H4 (cell line): ENCODE measurements around the gene BLOC1S4. TPM values are rescaled to one million over a fixed set of nuclear protein-coding genes. Genes with fewer than 3 reads are reported as not detected.
A peak's percentile ranks its signal among the peaks of the same experiment; 100 is the strongest.
"Not testable (repeated sequence)": the region's sequence is repeated elsewhere in the genome, so short reads cannot be mapped to it uniquely, and the experiment has no call there.

Source experiments
- DNase-seq: peaks from one replicate; pipeline ENCODE4 v3.0.0-alpha.2; 2015; ENCODE audit warnings: low spot score
- total RNA-seq: library from RNA; depleted of rRNA; stranded (reverse); fragments of >200 nt; shearing (Covaris generic); gene quantifications from 2 replicates; pipeline ENCODE4 v1.2.3, GENCODE V29; 2014

The BLOC1S4 gene
- total RNA-seq, 1 experiment from 2014 or later = 23.5 TPM

DNA sequence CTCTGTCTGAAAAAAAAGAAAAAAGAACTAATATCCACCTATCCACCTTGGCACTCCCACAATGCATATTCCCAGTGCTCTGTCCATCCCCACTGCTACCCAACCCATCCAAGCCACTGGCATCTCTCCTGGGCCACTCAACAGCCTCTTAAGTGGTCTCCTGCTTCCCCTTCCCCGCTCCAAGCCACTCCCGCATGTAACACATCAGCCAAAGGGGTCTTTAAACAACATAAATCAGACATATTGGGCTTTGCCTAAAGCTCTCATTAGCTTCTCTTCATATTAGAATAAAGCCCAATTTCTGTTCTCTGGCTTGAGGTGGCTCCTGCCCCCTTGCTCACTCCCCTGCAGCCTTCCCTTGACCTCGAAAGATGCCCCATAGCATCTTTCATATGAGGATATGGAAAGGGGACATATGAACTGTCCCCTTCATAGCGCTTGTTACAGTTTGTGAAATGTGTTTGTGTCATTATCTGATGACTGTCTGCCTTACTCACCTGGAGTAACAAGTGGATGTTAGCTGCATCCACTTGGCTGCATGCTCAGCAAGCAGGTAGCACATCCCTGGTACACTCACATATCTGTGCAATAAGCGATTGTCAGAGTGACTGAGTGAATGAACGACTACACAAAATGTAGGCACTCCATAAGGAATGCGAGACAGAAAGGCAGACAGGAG lies 3.1 kb downstream of the BLOC1S4 start:
- DNase-seq = no peak

DNA sequence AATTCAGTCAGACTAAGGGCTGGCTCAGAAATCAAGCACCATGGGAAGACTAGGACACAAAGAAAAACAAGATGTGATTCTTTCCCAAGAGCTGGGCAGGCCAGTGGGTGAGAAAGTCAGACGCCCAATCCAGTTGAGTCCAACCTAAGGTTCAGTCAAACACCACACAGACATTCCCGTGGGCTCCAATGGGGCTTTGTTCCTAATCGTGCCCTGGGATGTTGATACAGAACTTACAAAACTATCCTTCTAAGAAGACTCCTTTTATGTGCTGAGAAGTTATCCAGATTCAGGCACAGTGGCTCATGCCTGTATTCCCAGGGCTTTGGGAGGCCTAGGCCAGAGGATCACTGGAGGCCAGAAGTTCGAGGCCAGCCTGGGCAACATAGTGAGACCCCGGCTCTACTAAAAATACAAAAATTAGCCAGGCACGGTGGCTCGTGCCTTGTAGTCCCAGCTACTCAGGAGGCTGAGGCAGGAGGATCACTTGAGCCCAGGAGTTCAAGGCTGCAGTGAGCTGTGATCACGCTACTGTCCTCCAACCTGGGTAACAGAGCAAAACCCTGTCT lies 3.7 kb downstream of the BLOC1S4 start:
- DNase-seq = no peak

DNA sequence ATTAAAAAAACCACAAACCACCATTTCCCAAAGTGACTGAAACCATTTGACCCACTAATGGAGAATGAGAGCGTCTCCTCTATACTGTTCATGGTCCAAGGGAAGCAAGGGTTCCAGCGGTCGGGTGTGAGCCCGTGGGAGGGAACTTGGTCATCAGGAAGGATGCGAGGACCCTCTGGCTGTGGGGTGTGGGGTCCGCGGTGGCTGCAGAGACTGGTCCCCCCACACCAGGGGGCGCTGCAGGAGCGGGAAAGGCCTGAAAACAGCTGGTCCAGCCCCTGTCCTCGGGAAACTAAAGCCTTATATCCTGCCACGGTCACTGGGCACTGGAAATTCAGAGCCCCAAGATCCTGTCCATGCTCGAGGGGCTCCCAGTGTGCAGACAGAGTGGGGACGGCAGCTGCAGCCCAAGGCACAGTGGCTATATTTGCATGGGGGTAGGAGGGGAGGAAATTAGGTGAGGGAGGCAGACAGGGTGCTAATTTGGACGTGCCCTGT lies 4.3 kb downstream of the BLOC1S4 start:
- DNase-seq = peak; percentile 69

DNA sequence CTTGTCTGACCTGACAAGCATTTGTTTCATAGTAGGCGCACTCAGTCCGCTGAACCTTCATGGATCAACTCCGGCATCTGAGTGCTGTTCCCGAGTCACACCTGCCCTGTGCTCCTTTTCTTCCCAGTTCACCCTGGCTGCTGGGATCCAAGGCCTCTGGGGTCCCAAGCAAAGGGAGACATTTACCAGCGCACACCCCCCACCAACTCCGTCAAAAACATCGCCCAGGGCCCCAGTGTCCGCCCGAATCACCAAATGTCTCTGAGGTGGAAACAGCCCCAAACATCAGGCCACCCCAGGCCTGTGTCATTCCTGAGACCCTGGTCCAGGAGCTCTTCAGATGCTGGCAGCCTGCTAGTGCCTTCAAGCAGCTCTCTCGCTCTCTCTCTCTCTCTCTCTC lies 5.1 kb downstream of the BLOC1S4 start:
- no peak for DNase-seq

DNA sequence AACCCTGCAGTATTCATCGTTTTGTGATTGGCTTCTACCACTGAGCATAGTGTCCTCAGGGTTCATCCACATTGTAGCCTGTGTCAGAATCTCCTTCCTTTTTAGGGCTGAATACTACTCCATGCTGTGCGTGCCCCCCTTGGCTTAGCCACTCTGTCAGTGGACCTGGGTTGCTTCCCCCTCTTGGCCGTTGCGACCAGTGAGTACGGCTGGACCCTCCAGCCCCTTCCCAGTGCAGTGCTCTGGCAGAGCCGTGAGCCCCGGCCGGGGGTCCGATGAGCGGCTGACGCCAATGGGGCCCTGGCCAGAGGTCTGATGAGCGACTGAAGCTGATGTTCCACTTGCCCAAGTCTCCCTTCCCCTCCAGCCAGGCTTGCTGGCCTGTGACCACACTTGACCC lies 6.9 kb downstream of the BLOC1S4 start:
- no peak for DNase-seq

DNA sequence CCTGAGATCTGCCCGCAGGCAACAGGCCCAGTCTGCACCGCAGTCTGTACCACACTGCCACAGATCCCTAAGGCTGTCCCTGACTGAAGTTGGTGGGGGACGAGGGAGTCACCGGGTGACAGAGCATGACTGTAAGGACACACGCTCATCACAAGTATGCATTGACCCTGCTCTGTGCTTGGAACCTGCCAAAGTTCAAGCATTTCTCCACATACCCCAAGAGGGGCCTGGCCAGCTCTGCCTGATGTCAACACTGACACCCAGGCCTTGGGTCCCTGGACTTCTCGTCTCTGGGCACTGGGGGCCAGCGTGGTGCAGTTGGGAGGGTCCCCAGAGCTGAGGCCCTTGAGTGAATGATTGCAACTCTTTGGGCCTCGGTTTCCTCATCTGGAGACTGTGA lies 7.9 kb downstream of the BLOC1S4 start:
- DNase-seq = no peak

DNA sequence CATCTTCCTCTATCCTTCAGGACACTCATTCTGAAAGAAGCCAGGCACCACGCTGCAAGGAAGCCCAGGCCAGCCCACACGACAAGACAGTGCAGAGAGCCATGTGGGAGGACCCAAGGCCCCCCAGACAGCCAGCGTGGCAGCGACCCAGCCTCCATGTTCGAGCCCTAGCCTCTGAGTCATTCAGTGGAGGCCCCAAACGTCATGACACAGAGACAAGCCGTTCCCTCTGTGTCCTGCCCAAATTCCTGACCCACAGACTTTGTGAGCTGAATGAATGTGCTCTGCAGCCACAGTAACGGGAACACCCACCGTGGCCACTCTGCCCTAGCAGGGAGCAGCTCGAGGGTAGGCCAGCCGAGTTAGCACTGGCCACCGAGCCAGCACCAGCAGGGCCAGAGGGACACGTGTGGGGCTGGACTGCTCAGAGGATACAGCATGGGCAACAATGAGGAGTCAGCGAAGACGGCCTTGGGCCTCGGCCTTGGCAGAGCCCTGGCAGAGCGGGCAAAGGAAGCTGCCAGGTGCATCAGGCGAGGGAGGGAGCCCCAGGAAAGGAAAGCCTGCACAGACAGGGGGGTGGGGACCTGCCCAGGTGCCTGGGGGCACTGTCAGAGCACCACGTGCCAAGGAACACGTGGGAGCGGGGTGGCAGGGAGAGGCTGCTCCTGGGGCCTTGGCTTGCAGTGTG lies 8.6 kb downstream of the BLOC1S4 start:
- DNase-seq = no peak

DNA sequence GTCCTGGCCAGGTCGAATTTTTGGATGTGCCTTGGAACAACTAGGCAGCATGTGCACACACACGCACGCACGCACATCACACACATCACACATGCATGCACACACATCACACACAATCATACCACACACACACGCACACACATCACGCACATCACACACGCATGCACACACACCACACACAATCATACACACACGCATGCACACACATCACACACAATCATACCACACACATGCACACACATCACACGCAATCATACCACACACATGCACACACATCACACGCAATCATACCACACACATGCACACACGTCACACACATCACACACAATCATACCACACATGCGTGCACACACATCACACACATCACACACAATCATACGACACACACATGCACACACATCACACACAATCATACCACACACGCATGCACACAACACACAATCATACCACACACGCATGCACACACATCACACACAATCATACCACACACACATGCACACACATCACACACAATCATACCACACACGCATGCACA lies 9.5 kb downstream of the BLOC1S4 start:
- DNase-seq = not testable (repeated sequence)

DNA sequence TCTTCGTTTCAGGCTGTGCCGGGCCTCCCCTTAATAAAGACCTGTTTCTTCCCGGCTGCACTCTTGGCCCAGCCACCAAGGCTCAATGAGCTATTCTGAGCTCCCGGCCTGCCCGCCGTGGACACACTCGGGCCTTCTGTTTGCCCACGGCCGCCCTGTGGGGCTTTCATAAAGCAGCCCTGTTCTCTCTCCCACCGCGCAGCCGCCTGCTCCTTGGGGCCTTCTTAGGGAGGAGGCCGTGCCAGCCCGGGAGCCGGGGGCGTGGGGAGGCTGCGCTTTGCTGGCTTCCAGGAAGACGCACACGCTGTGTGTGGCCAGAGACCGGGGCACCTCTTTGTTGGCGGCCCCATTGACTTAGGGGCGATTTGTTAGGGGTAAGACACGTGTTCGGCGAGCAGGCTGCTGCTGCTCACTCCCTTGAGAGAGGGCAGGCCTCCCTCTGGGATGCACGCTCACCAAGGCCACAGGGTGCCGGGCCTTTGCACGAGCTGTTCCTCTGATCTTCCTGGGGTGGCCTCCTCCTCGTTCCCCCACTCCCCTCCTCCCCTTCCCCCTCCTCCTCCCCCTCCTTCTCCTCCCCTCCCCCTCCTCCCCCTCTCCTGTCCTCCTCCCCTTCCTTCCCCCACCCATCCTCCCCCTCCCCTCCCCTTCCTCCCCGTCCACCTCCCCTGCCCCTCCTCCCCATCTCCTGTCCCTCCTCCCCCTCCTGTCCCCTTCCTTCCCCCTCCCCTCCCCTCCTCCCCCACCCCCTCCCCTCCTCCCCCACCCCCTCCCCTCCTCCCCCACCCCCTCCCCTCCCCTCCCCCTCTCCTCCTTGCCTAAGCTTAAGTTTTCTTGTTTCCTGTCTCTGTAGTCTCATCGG lies 11.3 kb downstream of the BLOC1S4 start:
- DNase-seq = no peak

DNA sequence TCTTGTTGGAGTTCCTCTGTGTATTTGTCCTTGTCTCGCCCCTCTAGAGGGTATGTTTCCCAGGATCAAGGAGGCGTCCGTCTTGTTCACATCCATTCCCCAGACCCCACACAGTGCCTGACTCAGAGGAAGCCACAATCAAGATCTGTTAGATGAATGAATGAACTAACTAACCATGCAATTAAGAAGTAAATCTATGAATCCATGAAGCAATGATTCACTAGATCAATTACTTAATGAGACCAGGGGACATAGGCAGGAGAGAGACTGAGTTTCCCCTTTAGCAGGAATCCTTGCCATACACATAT lies 11.9 kb downstream of the BLOC1S4 start:
- no peak for DNase-seq

DNA sequence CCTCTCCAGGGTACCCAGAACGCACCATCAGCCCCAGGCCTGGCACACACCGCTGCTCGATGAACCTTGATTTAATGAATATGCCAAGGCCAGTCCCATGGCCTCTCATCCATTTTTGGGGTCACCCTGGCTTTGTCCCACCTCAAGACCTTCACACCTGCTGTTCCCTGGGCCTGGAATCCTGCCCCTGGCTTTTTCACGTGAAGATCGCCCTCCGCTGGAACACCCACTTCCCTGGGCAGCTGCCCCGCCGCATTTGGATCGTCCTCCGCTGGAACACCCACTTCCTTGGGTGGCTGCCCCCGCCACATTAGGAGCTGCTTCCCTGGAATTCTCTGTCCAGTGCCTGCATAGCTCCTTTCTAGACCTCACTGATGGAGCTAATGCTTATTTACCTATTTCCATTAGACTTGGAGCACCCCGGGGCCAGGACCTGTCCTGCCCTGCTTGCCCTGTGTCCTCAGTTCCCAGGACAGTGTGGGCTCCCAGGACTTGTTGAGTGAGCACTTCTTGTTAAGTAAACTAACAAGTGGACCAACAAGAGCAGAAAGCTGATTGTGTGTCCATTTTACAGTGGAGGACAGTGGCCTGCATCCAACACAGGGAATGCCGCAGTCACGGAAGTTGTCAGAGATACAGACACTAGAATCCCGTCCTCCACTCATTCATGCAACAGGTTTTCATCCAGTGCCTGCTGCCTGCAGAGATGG lies 12.5 kb downstream of the BLOC1S4 start:
- DNase-seq = no peak

DNA sequence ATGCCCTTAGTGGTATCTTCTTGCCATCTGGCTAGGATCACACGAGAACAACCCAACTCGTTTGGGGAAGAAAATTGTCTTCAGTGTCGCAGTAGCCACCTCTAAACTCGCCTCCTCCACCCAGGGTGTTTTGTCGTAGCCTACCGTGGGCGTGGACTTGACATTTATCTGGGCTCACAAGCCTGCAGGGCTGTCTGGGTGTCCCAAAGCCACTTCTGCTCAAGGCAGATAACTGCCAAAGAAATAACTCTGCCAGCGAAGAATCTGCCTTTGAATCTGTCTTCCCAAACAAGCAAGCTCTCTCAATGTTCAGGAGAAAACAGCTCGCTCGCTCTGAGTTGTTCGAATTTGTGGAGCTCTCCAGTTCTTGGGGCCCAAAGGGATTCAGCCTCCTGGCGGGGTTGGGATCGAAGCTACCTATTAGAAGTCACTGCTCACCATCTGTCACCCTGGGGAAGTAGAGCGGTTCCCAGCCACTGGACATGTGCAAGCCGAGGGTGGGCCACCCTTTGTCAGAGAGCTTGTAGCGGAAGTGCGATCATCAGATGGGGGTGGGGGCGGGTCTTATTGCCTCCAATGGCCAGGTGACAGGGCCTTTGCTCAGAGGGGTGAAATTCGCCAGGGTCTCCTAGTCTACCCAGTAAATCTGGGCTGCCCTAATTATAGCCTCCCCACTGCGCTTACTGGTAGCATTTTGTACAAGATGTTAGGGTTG lies 14.8 kb downstream of the BLOC1S4 start:
- no peak for DNase-seq

DNA sequence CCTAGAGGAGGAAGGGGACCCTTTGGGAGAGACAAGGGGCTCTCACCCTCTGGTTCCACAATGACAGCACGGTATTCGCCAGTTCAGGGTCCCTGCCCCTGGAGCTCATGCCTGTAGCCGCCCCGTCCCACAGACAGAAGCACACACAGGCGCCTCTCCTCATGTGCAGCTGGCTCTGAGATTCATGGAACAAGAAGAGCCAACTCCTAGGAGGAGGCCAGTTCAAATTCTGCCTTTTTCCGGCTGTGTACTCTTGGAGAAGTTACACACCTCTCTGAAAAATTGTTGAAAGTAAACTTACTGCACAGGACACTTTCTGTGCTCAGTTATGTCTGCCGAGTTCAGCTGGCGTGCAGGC lies 15.3 kb downstream of the BLOC1S4 start:
- DNase-seq = no peak

DNA sequence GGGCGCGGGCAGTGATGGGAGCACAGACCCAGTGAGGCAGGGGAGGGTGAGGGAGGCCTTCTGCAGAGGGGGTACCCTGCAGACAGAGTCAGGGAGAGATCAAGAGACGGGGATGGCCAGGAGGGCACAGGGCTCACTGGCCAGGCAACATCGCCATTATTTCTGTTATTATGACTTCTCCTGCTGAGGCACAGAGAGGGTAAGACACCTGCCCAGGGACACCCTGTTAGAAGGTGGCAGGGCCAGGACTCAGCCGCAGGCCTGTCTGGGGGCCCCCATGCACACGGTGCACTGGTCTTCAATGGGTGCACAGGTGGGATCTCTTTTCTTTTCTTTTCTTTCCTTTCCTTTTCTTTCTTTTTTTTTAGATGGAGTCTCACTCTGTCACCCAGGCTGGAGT lies 15.8 kb downstream of the BLOC1S4 start:
- no peak for DNase-seq

DNA sequence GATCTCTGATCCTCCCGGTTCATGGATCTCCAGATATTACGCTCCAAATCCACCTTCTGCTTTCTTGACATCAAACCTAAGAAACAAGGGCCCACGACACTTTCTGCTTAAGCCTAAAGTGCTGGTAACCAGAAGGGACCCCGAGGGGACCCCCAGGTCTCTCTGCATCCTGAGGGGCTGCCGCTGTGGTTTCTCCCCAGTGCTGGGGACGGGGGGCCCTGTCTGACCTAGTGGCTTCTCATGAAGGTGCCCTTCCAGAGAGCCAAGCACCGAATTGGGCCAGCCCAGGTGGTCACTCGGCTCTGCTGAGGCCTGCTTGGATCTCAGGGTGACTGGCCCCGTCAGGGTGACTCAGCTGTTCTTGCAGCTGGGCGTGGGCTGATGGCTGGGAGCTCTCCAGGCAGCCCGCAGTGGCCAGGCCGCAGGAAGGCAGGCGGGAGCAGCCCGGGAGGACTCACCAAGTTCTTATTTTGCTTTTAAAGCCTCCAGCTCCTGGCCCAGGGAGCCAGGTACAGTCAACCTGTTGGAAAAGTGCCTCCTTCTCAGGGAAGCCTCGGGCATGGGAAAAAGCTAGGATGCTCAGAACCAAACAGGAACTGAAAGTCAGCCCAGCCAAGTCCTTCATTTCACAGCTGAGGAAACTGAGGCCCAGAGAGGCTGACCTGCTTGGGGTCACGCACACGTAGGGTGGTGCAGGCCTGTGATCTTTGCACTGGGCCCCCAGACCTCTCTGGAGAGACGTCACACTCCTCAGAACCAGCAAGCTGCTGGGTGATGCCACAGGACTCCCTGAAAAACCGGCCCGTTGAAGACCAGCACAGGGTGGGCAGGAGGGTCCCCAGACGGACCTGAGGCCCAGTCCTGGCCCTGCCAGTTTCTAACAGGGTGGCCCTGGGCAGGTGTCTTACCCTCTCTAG lies 16.7 kb downstream of the BLOC1S4 start:
- DNase-seq = peak; percentile 91

DNA sequence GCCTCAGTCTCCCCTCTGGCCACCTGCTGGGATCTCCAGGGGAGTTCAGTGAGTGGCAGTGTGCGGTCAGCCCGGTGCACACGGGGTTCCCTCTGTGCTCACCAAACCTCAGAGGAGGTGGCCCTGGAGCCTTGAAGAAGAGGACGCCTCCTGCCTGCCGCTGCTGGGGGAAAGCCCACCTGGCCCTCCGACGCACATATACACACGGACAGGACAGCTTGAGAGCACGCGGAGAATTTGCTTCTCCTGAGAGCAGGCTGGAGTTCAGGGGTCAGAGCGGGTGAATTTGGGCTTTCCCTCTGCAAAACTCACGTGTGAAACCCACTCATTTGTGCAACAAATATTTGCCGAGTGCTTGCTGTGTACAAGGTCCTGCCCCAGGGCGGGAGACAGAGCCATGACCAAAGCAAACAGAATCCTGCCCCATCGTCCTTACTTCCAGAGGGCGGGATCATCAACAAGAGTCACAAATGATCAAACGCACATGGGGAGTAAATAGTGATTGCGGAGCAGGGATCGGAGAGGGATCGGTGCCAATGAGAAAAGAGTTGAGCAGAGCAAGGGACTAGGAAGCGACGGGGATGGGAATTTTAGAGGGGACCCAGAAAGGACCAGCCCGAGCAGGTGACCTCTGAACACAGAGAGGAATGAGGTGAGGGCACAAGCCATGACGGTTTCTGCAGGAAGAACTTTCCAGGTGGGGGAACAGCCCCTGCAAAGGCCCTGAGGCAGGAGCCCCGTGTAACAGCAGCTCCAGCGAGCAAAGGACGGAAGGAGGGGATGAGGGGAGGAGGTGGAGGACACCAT lies 17.6 kb downstream of the BLOC1S4 start:
- no peak for DNase-seq

DNA sequence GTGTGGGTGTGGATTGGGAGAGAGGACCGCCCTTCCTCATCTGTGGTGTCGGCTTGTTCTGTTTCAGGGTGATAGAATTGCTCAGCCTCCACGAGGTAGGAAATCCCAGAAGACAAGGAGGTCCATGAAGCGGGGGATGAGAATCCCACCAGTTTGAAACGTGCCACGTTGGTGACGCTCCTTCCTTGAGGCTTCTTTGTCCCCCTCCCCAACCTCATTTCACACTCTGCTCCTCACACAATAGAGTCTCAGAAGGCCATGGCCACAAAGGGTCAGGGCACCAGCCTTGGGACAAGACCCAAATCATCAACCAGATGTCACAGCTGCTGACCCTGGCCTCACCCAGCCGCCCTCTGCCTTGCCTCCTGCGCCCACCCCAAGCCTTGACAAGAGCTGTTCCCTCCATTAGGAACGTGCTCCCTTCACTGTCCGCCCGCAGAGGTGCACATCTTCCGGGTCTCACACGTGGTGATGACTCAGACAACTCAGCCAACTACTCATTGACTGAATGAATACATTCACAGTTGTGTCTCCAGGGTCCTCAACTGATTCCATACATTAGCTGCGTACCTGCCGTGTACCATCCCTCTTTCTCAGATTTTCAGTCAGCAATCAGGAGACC lies 18.3 kb downstream of the BLOC1S4 start:
- no peak for DNase-seq

DNA sequence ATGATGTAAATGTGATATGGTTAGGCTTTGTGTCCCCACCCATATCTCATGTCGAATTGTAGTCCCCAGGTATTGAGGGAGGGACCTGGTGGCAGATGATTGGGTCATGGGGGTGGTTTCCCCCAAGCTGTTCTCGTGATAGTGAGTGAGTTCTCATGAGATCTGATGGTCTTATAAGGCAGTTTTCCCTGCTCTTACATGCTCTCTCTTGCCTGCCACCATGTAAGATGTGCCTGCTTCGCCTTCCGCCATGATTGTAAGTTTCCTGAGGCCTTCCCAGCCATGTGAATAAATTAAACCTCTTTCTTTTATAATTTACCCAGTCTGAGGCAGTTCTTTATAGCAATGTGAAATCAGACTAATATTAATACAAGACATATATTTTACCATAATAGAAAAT lies 23.9 kb downstream of the BLOC1S4 start:
- no peak for DNase-seq
